GM12878 (cell line): Measurements from ENCODE around the gene ITGA8. TPM values are rescaled to one million over a fixed set of nuclear protein-coding genes. Genes with fewer than 3 reads are reported as not detected.

ENCODE experiments used
- EED ChIP-seq: sonication (generic); IDR thresholded peaks from 2 replicates; pipeline ENCODE4 v1.6.1; 2016; ENCODE audit warnings: antibody characterized with exemption, low read depth
- EZH2 ChIP-seq: IDR thresholded peaks from 2 replicates; pipeline ENCODE4 v1.6.1; 2012; ENCODE audit warnings: low read depth, mild to moderate bottlenecking, control low read depth, inconsistent platforms, low read length, borderline replicate concordance; ENCODE audit not compliant: control insufficient read depth
- FOXK2 ChIP-seq: fragments of 450-650 bp; IDR thresholded peaks from 2 replicates; pipeline ENCODE4 v1.6.1; 2017; ENCODE audit warnings: mild to moderate bottlenecking, moderate library complexity
- TBL1XR1 ChIP-seq: IDR thresholded peaks from 2 replicates; pipeline ENCODE4 v1.6.1; 2012; ENCODE audit warnings: low read depth, low read length, improper control_type of control experiment
- polyA plus RNA-seq, 11 experiments: library from polyadenylated mRNA; depleted of rRNA in 4 of 11; unstranded in 6 of 11; stranded (reverse) in 5 of 11; fragments of >200 nt; fragmentation: Nextera tagmentation in 4 of 11; fragmentation: Illumina TruSeq in 1 of 11; extraction: Ambion mirVana in 4 of 11; extraction: Trizol in 1 of 11; gene quantifications; 1 replicate in 1 of 11; 2 replicates in 10 of 11; pipeline versions ENCODE4 v1.2.1 to v1.2.3, GENCODE V29; 2011 to 2016; ENCODE audit warnings: inconsistent platforms in 2 of 11, missing spikeins in 2 of 11, low read depth in 1 of 11
- total RNA-seq, 4 experiments: library from RNA; depleted of rRNA in 3 of 4; stranded (reverse); fragments of >200 nt in 3 of 4; fragmentation: Illumina TruSeq in 1 of 4; extraction: Trizol in 1 of 4; gene quantifications; 2 replicates each; pipeline versions ENCODE4 v1.2.1 to v1.2.3, GENCODE V29; 2013 to 2021
- TF ChIP-seq, protein P1 (sequence below): IDR thresholded peaks from 2 replicates; pipeline ENCODE4 v1.6.1; 2011; ENCODE audit warnings: mild to moderate bottlenecking, low read depth, low read length, moderate library complexity; ENCODE audit not compliant: insufficient replicate concordance
- TF ChIP-seq, protein P2 (sequence below): fragments of 450-650 bp; IDR thresholded peaks from 2 replicates; pipeline ENCODE4 v1.6.1; 2016; ENCODE audit warnings: mild to moderate bottlenecking, moderate library complexity, borderline replicate concordance
- TF ChIP-seq, protein P3 (sequence below): IDR thresholded peaks from 2 replicates; pipeline ENCODE4 v1.6.1; 2011; ENCODE audit warnings: low read depth, low read length, improper control_type of control experiment, borderline replicate concordance

ITGA8 gene
- total and polyA plus RNA-seq, 10 of the 15 experiments (the other 5 are each of a cell fraction or from before 2014, with no cell fraction given) = 0.03 TPM; not detected in 9

DNA sequence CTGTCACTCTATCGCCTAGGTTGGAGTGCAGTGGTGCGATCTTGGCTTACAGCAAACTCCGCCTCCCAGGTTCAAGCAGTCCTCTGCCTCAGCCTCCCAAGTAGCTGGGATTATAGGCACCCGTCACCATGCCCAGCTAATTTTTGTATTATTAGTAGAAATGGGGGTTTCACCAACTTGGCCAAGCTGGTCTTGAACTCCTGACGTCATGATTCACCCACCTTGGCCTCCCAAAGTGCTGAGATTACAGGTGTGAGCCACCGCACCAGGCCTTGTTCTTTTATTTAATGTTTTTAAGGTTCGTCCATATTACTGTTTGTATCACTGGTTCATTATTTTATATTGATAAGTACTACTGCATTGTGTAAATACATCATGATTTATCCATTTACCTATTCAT, 10.2 kb upstream of the ITGA8 start (continued):
- TF ChIP-seq, protein P1, sequence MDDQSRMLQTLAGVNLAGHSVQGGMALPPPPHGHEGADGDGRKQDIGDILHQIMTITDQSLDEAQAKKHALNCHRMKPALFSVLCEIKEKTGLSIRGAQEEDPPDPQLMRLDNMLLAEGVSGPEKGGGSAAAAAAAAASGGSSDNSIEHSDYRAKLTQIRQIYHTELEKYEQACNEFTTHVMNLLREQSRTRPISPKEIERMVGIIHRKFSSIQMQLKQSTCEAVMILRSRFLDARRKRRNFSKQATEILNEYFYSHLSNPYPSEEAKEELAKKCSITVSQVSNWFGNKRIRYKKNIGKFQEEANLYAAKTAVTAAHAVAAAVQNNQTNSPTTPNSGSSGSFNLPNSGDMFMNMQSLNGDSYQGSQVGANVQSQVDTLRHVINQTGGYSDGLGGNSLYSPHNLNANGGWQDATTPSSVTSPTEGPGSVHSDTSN = no peak
- TF ChIP-seq, protein P2, sequence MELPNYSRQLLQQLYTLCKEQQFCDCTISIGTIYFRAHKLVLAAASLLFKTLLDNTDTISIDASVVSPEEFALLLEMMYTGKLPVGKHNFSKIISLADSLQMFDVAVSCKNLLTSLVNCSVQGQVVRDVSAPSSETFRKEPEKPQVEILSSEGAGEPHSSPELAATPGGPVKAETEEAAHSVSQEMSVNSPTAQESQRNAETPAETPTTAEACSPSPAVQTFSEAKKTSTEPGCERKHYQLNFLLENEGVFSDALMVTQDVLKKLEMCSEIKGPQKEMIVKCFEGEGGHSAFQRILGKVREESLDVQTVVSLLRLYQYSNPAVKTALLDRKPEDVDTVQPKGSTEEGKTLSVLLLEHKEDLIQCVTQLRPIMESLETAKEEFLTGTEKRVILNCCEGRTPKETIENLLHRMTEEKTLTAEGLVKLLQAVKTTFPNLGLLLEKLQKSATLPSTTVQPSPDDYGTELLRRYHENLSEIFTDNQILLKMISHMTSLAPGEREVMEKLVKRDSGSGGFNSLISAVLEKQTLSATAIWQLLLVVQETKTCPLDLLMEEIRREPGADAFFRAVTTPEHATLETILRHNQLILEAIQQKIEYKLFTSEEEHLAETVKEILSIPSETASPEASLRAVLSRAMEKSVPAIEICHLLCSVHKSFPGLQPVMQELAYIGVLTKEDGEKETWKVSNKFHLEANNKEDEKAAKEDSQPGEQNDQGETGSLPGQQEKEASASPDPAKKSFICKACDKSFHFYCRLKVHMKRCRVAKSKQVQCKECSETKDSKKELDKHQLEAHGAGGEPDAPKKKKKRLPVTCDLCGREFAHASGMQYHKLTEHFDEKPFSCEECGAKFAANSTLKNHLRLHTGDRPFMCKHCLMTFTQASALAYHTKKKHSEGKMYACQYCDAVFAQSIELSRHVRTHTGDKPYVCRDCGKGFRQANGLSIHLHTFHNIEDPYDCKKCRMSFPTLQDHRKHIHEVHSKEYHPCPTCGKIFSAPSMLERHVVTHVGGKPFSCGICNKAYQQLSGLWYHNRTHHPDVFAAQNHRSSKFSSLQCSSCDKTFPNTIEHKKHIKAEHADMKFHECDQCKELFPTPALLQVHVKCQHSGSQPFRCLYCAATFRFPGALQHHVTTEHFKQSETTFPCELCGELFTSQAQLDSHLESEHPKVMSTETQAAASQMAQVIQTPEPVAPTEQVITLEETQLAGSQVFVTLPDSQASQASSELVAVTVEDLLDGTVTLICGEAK = no peak
- TF ChIP-seq EZH2 (no peak), EED (no peak), TBL1XR1 (no peak), FOXK2 (no peak)
- TF ChIP-seq, protein P3, sequence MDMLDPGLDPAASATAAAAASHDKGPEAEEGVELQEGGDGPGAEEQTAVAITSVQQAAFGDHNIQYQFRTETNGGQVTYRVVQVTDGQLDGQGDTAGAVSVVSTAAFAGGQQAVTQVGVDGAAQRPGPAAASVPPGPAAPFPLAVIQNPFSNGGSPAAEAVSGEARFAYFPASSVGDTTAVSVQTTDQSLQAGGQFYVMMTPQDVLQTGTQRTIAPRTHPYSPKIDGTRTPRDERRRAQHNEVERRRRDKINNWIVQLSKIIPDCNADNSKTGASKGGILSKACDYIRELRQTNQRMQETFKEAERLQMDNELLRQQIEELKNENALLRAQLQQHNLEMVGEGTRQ = no peak
